HEK293 (cell line): ENCODE data around the gene LGALS8.
A peak's percentile ranks its signal among the peaks of the same experiment; 100 is the strongest.

Experiments used
- AEBP2 ChIP-seq: fragments of 450-650 bp; formaldehyde crosslinking; IDR thresholded peaks from 2 replicates; pipeline ENCODE4 v1.5.1; 2016; ENCODE audit warnings: missing biosample characterization, missing genetic modification characterization, borderline replicate concordance
- BCL11B ChIP-seq: fragments of 450-650 bp; formaldehyde crosslinking; IDR thresholded peaks from 2 replicates; pipeline ENCODE4 v1.5.1; 2016; ENCODE audit warnings: low read depth, missing biosample characterization, missing genetic modification characterization
- EGR2 ChIP-seq: fragments of 450-650 bp; formaldehyde crosslinking; IDR thresholded peaks from 2 replicates; pipeline ENCODE4 v1.5.1; 2016; ENCODE audit warnings: low read depth, missing biosample characterization, missing genetic modification characterization
- GFI1B ChIP-seq: fragments of 450-650 bp; formaldehyde crosslinking; IDR thresholded peaks from 2 replicates; pipeline ENCODE4 v1.5.1; 2016; ENCODE audit warnings: missing biosample characterization, missing genetic modification characterization
- GLIS1 ChIP-seq: fragments of 450-650 bp; formaldehyde crosslinking; IDR thresholded peaks from 2 replicates; pipeline ENCODE4 v1.5.1; 2016; ENCODE audit warnings: missing biosample characterization, missing genetic modification characterization
- IKZF3 ChIP-seq: fragments of 450-650 bp; IDR thresholded peaks from 2 replicates; pipeline ENCODE4 v1.5.0; 2018; ENCODE audit warnings: missing biosample characterization, mild to moderate bottlenecking, missing genetic modification characterization, moderate library complexity
- KLF10 ChIP-seq: fragments of 450-650 bp; IDR thresholded peaks from 2 replicates; pipeline ENCODE4 v1.5.1; 2018; ENCODE audit warnings: missing biosample characterization, mild to moderate bottlenecking, missing genetic modification characterization
- PRDM6 ChIP-seq: fragments of 450-650 bp; formaldehyde crosslinking; IDR thresholded peaks from 2 replicates; pipeline ENCODE4 v1.5.1; 2017; ENCODE audit warnings: missing biosample characterization, missing genetic modification characterization
- RBAK ChIP-seq: fragments of 450-650 bp; formaldehyde crosslinking; IDR thresholded peaks from 2 replicates; pipeline ENCODE4 v1.5.1; 2016; ENCODE audit warnings: missing biosample characterization, missing genetic modification characterization
- SCRT1 ChIP-seq: fragments of 450-650 bp; formaldehyde crosslinking; IDR thresholded peaks from 2 replicates; pipeline ENCODE4 v1.5.1; 2016; ENCODE audit warnings: missing biosample characterization, missing genetic modification characterization, borderline replicate concordance
- SP7 ChIP-seq: fragments of 450-650 bp; formaldehyde crosslinking; IDR thresholded peaks from 2 replicates; pipeline ENCODE4 v1.5.1; 2016; ENCODE audit warnings: missing biosample characterization, missing genetic modification characterization
- TCF7L2 ChIP-seq: IDR thresholded peaks from 2 replicates; pipeline ENCODE4 v1.6.1; 2011; ENCODE audit warnings: low read depth, mild to moderate bottlenecking, inconsistent platforms, low read length, moderate library complexity, borderline replicate concordance
- ZBTB44 ChIP-seq: fragments of 450-650 bp; IDR thresholded peaks from 2 replicates; pipeline ENCODE4 v1.5.1; 2018; ENCODE audit warnings: missing biosample characterization, mild to moderate bottlenecking, missing genetic modification characterization
- ZBTB8A ChIP-seq: fragments of 450-650 bp; formaldehyde crosslinking; IDR thresholded peaks from 2 replicates; pipeline ENCODE4 v1.5.1; 2016; ENCODE audit warnings: missing biosample characterization, missing genetic modification characterization
- ZFHX2 ChIP-seq: fragments of 450-650 bp; formaldehyde crosslinking; conservative IDR thresholded peaks from 2 replicates; pipeline ENCODE4 v1.5.1; 2016; ENCODE audit warnings: missing biosample characterization, missing genetic modification characterization
- ZFP69B ChIP-seq: fragments of 450-650 bp; formaldehyde crosslinking; IDR thresholded peaks from 2 replicates; pipeline ENCODE4 v1.5.1; 2016; ENCODE audit warnings: missing biosample characterization, missing genetic modification characterization
- ZIC2 ChIP-seq: fragments of 450-650 bp; formaldehyde crosslinking; IDR thresholded peaks from 2 replicates; pipeline ENCODE4 v1.5.1; 2016; ENCODE audit warnings: missing biosample characterization, missing genetic modification characterization
- ZNF202 ChIP-seq: fragments of 450-650 bp; formaldehyde crosslinking; IDR thresholded peaks from 2 replicates; pipeline ENCODE4 v1.5.1; 2016; ENCODE audit warnings: missing biosample characterization, missing genetic modification characterization, borderline replicate concordance
- ZNF280D ChIP-seq: fragments of 450-650 bp; formaldehyde crosslinking; IDR thresholded peaks from 2 replicates; pipeline ENCODE4 v1.5.1; 2016; ENCODE audit warnings: missing biosample characterization, missing genetic modification characterization
- ZNF362 ChIP-seq: fragments of 450-650 bp; formaldehyde crosslinking; IDR thresholded peaks from 2 replicates; pipeline ENCODE4 v1.5.1; 2016; ENCODE audit warnings: missing biosample characterization, missing genetic modification characterization
- ZNF366 ChIP-seq: fragments of 450-650 bp; formaldehyde crosslinking; conservative IDR thresholded peaks from 2 replicates; pipeline ENCODE4 v1.5.1; 2016; ENCODE audit warnings: missing biosample characterization, missing genetic modification characterization
- ZNF426 ChIP-seq: fragments of 450-650 bp; formaldehyde crosslinking; IDR thresholded peaks from 2 replicates; pipeline ENCODE4 v1.5.1; 2017; ENCODE audit warnings: missing biosample characterization, missing genetic modification characterization, mild to moderate bottlenecking, inconsistent platforms, moderate library complexity
- ZNF48 ChIP-seq: fragments of 450-650 bp; formaldehyde crosslinking; IDR thresholded peaks from 2 replicates; pipeline ENCODE4 v1.5.1; 2016; ENCODE audit warnings: missing biosample characterization, missing genetic modification characterization
- ZNF514 ChIP-seq: fragments of 450-650 bp; formaldehyde crosslinking; IDR thresholded peaks from 2 replicates; pipeline ENCODE4 v1.5.1; 2016; ENCODE audit warnings: missing biosample characterization, missing genetic modification characterization
- ZNF529 ChIP-seq: fragments of 450-650 bp; formaldehyde crosslinking; IDR thresholded peaks from 2 replicates; pipeline ENCODE4 v1.5.1; 2017; ENCODE audit warnings: missing genetic modification characterization, missing biosample characterization; ENCODE audit not compliant: insufficient replicate concordance
- ZNF561 ChIP-seq: fragments of 450-650 bp; IDR thresholded peaks from 2 replicates; pipeline ENCODE4 v1.5.1; 2018; ENCODE audit warnings: missing biosample characterization, missing genetic modification characterization, borderline replicate concordance
- ZNF571 ChIP-seq: fragments of 450-650 bp; formaldehyde crosslinking; IDR thresholded peaks from 2 replicates; pipeline ENCODE4 v1.5.0; 2017; ENCODE audit warnings: missing biosample characterization, missing genetic modification characterization
- ZNF585B ChIP-seq: fragments of 450-650 bp; formaldehyde crosslinking; IDR thresholded peaks from 2 replicates; pipeline ENCODE4 v1.5.1; 2016; ENCODE audit warnings: missing biosample characterization, missing genetic modification characterization
- ZNF701 ChIP-seq: fragments of 450-650 bp; formaldehyde crosslinking; IDR thresholded peaks from 2 replicates; pipeline ENCODE4 v1.5.1; 2016; ENCODE audit warnings: missing biosample characterization, missing genetic modification characterization
- ZNF791 ChIP-seq: fragments of 450-650 bp; formaldehyde crosslinking; IDR thresholded peaks from 2 replicates; pipeline ENCODE4 v1.5.1; 2016; ENCODE audit warnings: missing biosample characterization, missing genetic modification characterization
- ZNF843 ChIP-seq: fragments of 450-650 bp; formaldehyde crosslinking; IDR thresholded peaks from 2 replicates; pipeline ENCODE4 v1.5.1; 2016; ENCODE audit warnings: missing biosample characterization, missing genetic modification characterization
- ZSCAN30 ChIP-seq: fragments of 450-650 bp; IDR thresholded peaks from 2 replicates; pipeline ENCODE4 v1.5.1; 2018; ENCODE audit warnings: missing biosample characterization, mild to moderate bottlenecking, missing genetic modification characterization, moderate library complexity

Gene LGALS8

GRCh38 chr1:236480758-236481436, 42.9 kb upstream of the LGALS8 start (continued):
- TF ChIP-seq ZBTB8A: peak; percentile 45; the same call in 1 of the 2 replicates
- peak; percentile 70 for TF ChIP-seq EGR2 (tag by site-specific recombination)
- TF ChIP-seq ZNF571 (tag by site-specific recombination): no peak
- TF ChIP-seq BCL11B (tag by site-specific recombination): no peak
- peak; percentile 48; the same call in 1 of the 2 replicates for TF ChIP-seq ZNF561 (tag by site-specific recombination)
- TF ChIP-seq ZNF280D (tag by site-specific recombination): no peak
- no peak for TF ChIP-seq ZFP69B (tag by site-specific recombination)
- 0 out of 2 replicates have a peak, but pooled peaks have one; percentile 33 for TF ChIP-seq ZNF843 (tag by site-specific recombination)
- TF ChIP-seq ZNF202: no peak
- TF ChIP-seq AEBP2 (tag by site-specific recombination): no peak
- TF ChIP-seq RBAK (tag by site-specific recombination): no peak
- no peak for TF ChIP-seq ZNF585B (tag by site-specific recombination)
- TF ChIP-seq SCRT1 (tag by site-specific recombination): no peak
- TF ChIP-seq ZNF529 (tag by site-specific recombination): peak; percentile 26
- TF ChIP-seq ZNF426 (tag by site-specific recombination): no peak
- peak; percentile 77 for TF ChIP-seq ZFHX2 (tag by site-specific recombination)
- 0 out of 2 replicates have a peak, but pooled peaks have one; percentile 20 for TF ChIP-seq ZNF366 (tag by site-specific recombination)
- TF ChIP-seq GLIS1 (tag by site-specific recombination): peak; percentile 98
- TF ChIP-seq ZNF701: no peak
- no peak for TF ChIP-seq ZNF362 (tag by site-specific recombination)
- no peak for TF ChIP-seq ZNF514 (tag by site-specific recombination)
- TF ChIP-seq ZIC2 (tag by site-specific recombination): peak; percentile 99
- TF ChIP-seq KLF10 (tag by site-specific recombination): peak; percentile 52; the same call in 1 of the 2 replicates
- peak; percentile 98 for TF ChIP-seq TCF7L2
- TF ChIP-seq ZNF791 (tag by site-specific recombination): no peak
- peak; percentile 53; the same call in 1 of the 2 replicates for TF ChIP-seq SP7
- TF ChIP-seq ZNF48 (tag by site-specific recombination): no peak
- TF ChIP-seq IKZF3 (tag by site-specific recombination): peak; percentile 88
- TF ChIP-seq PRDM6 (tag by site-specific recombination): peak; percentile 61
- 0 out of 2 replicates have a peak, but pooled peaks have one; percentile 6 for TF ChIP-seq ZBTB44 (tag by site-specific recombination)
- TF ChIP-seq GFI1B (tag by site-specific recombination): no peak
- TF ChIP-seq ZSCAN30 (tag by site-specific recombination): peak; percentile 58; the same call in 1 of the 2 replicates
